Hepatocyte (in vitro differentiated cells): ENCODE measurements around the gene PPP1R2.

Experiments used
- CTCF ChIP-seq: fragments of 200-600 bp; sonication (generic); IDR thresholded peaks from 2 replicates; pipeline ENCODE4 v1.5.1; 2016; ENCODE audit warnings: antibody characterized with exemption, mild to moderate bottlenecking; ENCODE audit not compliant: poor library complexity
- EZH2 ChIP-seq: fragments of 200-600 bp; sonication (generic); IDR thresholded peaks from 2 replicates; pipeline ENCODE4 v1.6.1; 2016; ENCODE audit warnings: antibody characterized with exemption, mild to moderate bottlenecking, borderline replicate concordance
- EZH2phosphoT487 ChIP-seq: fragments of 200-600 bp; sonication (generic); IDR thresholded peaks from one replicate; pipeline ENCODE4 v1.6.1; 2018; ENCODE audit warnings: antibody characterized with exemption, mild to moderate bottlenecking, low read depth, moderate library complexity; ENCODE audit not compliant: unreplicated experiment, severe bottlenecking

- no peak for TF ChIP-seq CTCF
- TF ChIP-seq EZH2 = no peak
- TF ChIP-seq EZH2phosphoT487 = no peak
These were observed 20.2 kb upstream of the PPP1R2 start for GRCh38 chr3:195563317-195563716.
